Measurements from ENCODE around the gene ZNF415.
"Not testable (repeated sequence)": the region's sequence is repeated elsewhere in the genome, so short reads cannot be mapped to it uniquely, and the experiment has no call there.

ZNF415 gene

GRCh38 chr19:53132141-53132991 lies at the start of gene ZNF415:
Gene ZNF415 (minus strand): TSS chr19:53132910. CDS start chr19:53122676, 10,234 bp downstream.
- DNase-seq (ENCODE audit: low spot score), result no peak

- no peak for DNase-seq (ENCODE audit: low spot score)
Observed at GRCh38 chr19:53182202-53182601, 49.5 kb upstream of the ZNF415 start.

GRCh38 chr19:53177986-53178385 lies 45.3 kb upstream of the ZNF415 start:
- no peak for DNase-seq (ENCODE audit: low spot score)

GRCh38 chr19:53172889-53173288 lies 40.2 kb upstream of the ZNF415 start:
- no peak for DNase-seq (ENCODE audit: low spot score)

- no peak for DNase-seq (ENCODE audit: low spot score)
Observed at GRCh38 chr19:53165691-53166091, 33.0 kb upstream of the ZNF415 start.

- DNase-seq (ENCODE audit: low spot score), result no peak
Observed at GRCh38 chr19:53161123-53161522, 28.4 kb upstream of the ZNF415 start.

- no peak for DNase-seq (ENCODE audit: low spot score)
Observed at GRCh38 chr19:53160350-53160749, 27.6 kb upstream of the ZNF415 start.

GRCh38 chr19:53158119-53158656 lies 25.5 kb upstream of the ZNF415 start:
- DNase-seq (ENCODE audit: low spot score), result no peak

GRCh38 chr19:53157626-53158025 lies 24.9 kb upstream of the ZNF415 start:
- no peak for DNase-seq (ENCODE audit: low spot score)

GRCh38 chr19:53156850-53157249 lies 24.1 kb upstream of the ZNF415 start:
- no peak for DNase-seq (ENCODE audit: low spot score)

- DNase-seq (ENCODE audit: low spot score), result no peak
Observed at GRCh38 chr19:53147645-53148044, 14.9 kb upstream of the ZNF415 start.

- no peak for DNase-seq (ENCODE audit: low spot score)
Observed at GRCh38 chr19:53140351-53140750, 7.6 kb upstream of the ZNF415 start.

GRCh38 chr19:53136432-53136831 lies 3.7 kb upstream of the ZNF415 start:
- DNase-seq (ENCODE audit: low spot score), result no peak

GRCh38 chr19:53131727-53132126 lies 983 bp downstream of the ZNF415 start:
- DNase-seq (ENCODE audit: low spot score), result no peak

GRCh38 chr19:53131085-53131590 lies 1.6 kb downstream of the ZNF415 start:
- no peak for DNase-seq (ENCODE audit: low spot score)

- DNase-seq (ENCODE audit: low spot score), result no peak
Observed at GRCh38 chr19:53130506-53130905, 2.2 kb downstream of the ZNF415 start.

GRCh38 chr19:53126733-53127526 lies 5.8 kb downstream of the ZNF415 start:
- DNase-seq (ENCODE audit: low spot score), result not testable (repeated sequence)

GRCh38 chr19:53123400-53123799 lies 9.3 kb downstream of the ZNF415 start:
- no peak for DNase-seq (ENCODE audit: low spot score)

- no peak for DNase-seq (ENCODE audit: low spot score)
Observed at GRCh38 chr19:53112286-53112685, 20.4 kb downstream of the ZNF415 start.

- no peak for DNase-seq (ENCODE audit: low spot score)
Observed at GRCh38 chr19:53109527-53109926, 23.2 kb downstream of the ZNF415 start.

- peak; percentile 88 for DNase-seq (ENCODE audit: low spot score)
Observed at GRCh38 chr19:53103234-53104203, 29.2 kb downstream of the ZNF415 start, which contains the start of gene ZNF160. Gene ZNF160 (minus strand): TSS chr19:53103422. CDS start chr19:53086276, 17,146 bp downstream.
